ENCODE results near the gene STK11IP. TPM values are rescaled to one million over a fixed set of nuclear protein-coding genes. Genes with fewer than 3 reads are reported as not detected.

STK11IP gene
- total RNA-seq, 1 donor = 11.7 TPM

DNA sequence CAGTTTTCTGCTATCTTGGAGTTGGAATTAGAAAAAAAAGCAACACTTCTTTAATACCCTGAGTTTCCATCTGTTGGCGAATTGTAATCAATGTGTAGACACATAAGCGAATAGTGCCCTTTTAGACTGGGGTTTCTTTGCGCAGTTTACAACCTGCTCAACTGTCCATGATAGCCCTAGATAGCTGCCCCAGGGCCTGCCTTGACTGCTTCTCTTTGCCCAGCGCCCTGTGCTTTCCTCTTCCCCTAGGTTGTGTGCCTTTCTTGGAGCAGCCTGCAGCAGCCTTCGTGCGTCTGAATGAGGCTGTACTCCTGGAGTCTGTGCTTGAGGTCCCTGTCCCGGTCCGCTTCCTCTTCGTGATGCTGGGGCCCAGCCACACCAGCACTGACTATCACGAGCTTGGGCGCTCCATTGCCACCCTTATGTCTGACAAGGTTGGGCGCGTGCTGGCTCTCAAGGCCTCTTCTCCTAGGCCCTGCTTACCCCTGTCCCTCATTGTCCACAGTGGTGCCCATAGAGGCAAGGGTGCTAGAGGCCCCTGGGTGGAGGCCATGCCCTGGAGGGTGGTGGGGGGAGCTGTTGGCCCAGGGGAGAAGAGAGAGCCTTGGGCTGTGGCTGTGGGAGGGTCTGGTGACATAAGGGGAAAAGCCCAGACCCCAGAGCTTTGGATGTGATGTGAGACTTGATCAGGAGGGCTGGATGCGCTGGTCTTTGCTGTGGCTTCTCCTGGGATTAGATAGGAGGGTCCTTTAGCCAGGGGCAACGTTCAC is 36.7 kb downstream of the STK11IP start:
- DNase-seq (ENCODE audit: low read depth) = no peak
- TF ChIP-seq, protein P1, sequence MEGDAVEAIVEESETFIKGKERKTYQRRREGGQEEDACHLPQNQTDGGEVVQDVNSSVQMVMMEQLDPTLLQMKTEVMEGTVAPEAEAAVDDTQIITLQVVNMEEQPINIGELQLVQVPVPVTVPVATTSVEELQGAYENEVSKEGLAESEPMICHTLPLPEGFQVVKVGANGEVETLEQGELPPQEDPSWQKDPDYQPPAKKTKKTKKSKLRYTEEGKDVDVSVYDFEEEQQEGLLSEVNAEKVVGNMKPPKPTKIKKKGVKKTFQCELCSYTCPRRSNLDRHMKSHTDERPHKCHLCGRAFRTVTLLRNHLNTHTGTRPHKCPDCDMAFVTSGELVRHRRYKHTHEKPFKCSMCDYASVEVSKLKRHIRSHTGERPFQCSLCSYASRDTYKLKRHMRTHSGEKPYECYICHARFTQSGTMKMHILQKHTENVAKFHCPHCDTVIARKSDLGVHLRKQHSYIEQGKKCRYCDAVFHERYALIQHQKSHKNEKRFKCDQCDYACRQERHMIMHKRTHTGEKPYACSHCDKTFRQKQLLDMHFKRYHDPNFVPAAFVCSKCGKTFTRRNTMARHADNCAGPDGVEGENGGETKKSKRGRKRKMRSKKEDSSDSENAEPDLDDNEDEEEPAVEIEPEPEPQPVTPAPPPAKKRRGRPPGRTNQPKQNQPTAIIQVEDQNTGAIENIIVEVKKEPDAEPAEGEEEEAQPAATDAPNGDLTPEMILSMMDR (IDR thresholded peaks at IDR 0.05; ENCODE audit: insufficient read depth, low read length) = no peak
- no peak overlapping the region for H3K4me3 ChIP-seq (ENCODE audit: low read depth, low read length)

DNA sequence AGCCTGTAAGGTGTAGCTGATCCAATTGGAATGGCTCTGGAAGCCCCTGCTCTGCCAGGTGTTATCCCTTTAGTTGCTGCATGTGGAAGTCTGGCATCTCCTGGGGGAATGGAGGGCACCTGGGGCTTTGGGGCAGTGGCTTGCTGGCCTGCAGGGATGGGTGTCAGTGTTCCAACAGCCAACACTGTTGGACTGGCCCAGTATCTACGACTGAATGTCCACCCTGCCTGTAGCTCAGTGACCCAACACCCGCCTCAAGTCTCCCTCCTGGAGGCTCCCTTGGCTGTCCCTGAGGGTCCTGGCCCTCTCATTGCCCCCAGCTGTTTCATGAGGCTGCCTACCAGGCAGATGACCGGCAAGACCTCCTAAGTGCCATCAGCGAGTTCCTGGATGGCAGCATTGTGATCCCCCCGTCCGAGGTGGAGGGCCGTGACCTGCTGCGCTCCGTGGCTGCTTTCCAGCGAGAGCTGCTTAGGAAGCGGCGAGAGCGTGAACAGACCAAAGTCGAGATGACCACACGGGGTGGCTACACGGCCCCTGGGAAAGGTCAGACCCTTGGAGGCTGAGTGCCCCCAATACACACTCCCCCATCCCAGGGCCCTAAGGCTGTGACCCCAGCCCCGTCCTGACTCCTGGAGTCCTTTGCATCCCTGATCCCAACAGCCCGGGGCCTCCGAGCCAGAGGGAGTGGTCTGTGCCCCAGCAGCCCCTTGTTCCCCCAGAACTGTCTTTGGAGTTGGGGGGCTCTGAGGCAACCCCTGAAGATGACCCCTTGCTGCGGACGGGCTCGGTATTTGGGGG is 37.5 kb downstream of the STK11IP start:
- TF ChIP-seq, protein P1 (IDR thresholded peaks at IDR 0.05; ENCODE audit: insufficient read depth, low read length) = no peak
- H3K4me3 ChIP-seq (ENCODE audit: low read depth, low read length) = no peak overlapping the region
- DNase-seq (ENCODE audit: low read depth) = no peak

- DNase-seq (ENCODE audit: low read depth) = no peak
- TF ChIP-seq, protein P1 (IDR thresholded peaks at IDR 0.05; ENCODE audit: insufficient read depth, low read length) = no peak
- H3K4me3 ChIP-seq (ENCODE audit: low read depth, low read length) = no peak overlapping the region
These were observed 38.7 kb downstream of the STK11IP start for GRCh38 chr2:219636144-219636915.

DNA sequence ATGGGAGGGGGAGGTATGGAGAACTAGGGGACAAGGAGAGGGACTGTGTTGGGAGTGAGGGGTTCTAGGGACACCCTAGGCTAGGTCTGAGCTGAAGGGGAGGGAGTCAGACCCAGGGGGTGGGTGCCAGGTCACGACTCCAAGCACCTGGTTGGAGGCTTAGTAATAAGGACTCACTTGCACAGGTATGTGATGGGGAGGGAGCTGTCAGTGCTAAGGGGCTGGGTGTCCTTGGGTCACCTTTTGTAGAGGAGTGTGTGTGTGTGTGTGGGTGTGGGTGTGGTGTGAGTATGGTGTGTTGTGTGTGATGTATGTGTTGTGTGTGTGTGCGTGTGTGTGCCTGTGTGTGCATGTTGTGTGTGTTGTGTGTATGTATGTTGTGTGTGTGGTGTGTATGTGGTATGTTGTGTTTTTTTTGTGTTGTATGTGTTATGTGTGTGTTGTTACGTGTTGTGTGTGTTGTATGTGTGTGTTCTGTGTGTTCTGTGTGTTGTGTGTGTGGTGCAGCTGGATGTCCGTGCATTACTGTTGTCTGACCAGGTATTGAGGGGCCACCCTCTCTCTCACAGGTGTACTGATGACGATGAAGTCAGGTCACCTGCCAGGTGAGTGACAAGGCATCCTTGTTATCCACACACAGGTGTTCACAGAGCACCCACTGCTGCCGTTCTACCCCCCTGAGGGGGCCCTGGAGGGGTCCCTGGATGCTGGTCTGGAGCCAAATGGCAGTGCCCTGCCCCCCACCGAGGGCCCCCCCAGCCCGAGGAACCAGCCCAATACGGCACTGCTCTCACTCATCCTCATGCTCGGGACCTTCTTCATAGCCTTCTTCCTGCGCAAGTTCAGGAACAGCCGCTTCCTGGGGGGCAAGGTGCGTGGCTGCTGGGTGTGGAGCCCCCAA is 39.5 kb downstream of the STK11IP start:
- TF ChIP-seq, protein P1 (IDR thresholded peaks at IDR 0.05; ENCODE audit: insufficient read depth, low read length) = no peak
- no peak overlapping the region for H3K4me3 ChIP-seq (ENCODE audit: low read depth, low read length)
- DNase-seq (ENCODE audit: low read depth) = no peak

- TF ChIP-seq, protein P1 (IDR thresholded peaks at IDR 0.05; ENCODE audit: insufficient read depth, low read length) = no peak
- H3K4me3 ChIP-seq (ENCODE audit: low read depth, low read length) = no peak overlapping the region
- DNase-seq (ENCODE audit: low read depth) = no peak
These were observed 40.2 kb downstream of the STK11IP start for GRCh38 chr2:219637842-219638185.

All from fibroblast of the aortic adventitia (primary cell).